ENCODE results near the gene GPR153. TPM values are rescaled to one million over a fixed set of nuclear protein-coding genes. Genes with fewer than 3 reads are reported as not detected.

The GPR153 gene
- total and polyA plus RNA-seq, 2 donors from 2014 or later = 1.1 to 8.6 TPM

DNA sequence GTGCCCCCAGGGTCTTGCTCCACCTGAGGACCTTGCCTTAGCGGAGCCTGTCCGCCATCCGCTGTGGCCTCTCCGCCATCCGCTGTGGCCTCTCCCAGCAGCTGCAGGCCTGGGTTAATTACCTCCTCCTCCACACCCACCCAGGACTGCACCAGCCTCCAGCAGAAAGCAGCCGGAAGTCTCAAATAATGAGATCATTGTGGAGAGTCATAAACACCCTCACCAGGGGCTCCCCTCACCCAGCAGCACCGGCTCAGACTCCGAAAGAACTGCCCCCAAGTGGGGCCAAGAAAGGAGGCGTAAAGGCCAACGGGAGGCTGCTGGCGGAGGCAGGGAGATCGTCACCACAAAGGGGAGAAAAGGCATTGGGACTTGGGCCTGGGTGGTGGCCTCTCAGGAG lies 10.7 kb upstream of the GPR153 start:
- Histone ChIP-seq H3K27me3 (ENCODE audit: control insufficient read depth, insufficient read depth, low read length) (no peaks in the 10 kb centered on the region), H3K27ac (ENCODE audit: low read depth in 2 of 2, low read length in 2 of 2) (no peak overlapping the region), H3K9me3 (ENCODE audit: control insufficient read depth in 2 of 3, insufficient read depth in 1 of 3, low read length in 3 of 3) (no peaks in the 10 kb centered on the region), H3K36me3 (ENCODE audit: control insufficient read depth in 2 of 3, insufficient read depth in 3 of 3, low read length in 3 of 3) (no peaks in the 10 kb centered on the region), H3K9ac (ENCODE audit: low read length in 3 of 3) (no peak overlapping the region), H3K4me3 (ENCODE audit: low read length in 3 of 3) (no peak overlapping the region), H3K4me1 (ENCODE audit: control insufficient read depth in 2 of 3, insufficient read depth in 2 of 3, low read depth in 1 of 3, low read length in 3 of 3) (peaks cover 2 to 18% (median 11%) of the 10 kb centered on the region in 3 donors)
- DNase-seq (peak in 4 of 5 donors; percentile 53 to 77 (median 66)), FAIRE-seq (no peak)
- intact Hi-C loops (cut with DNase I) = no loop called here
- TF ChIP-seq, protein P1, sequence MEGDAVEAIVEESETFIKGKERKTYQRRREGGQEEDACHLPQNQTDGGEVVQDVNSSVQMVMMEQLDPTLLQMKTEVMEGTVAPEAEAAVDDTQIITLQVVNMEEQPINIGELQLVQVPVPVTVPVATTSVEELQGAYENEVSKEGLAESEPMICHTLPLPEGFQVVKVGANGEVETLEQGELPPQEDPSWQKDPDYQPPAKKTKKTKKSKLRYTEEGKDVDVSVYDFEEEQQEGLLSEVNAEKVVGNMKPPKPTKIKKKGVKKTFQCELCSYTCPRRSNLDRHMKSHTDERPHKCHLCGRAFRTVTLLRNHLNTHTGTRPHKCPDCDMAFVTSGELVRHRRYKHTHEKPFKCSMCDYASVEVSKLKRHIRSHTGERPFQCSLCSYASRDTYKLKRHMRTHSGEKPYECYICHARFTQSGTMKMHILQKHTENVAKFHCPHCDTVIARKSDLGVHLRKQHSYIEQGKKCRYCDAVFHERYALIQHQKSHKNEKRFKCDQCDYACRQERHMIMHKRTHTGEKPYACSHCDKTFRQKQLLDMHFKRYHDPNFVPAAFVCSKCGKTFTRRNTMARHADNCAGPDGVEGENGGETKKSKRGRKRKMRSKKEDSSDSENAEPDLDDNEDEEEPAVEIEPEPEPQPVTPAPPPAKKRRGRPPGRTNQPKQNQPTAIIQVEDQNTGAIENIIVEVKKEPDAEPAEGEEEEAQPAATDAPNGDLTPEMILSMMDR (IDR thresholded peaks at IDR 0.05; ENCODE audit: borderline replicate concordance, extremely low read depth, insufficient read depth) = no peak

DNA sequence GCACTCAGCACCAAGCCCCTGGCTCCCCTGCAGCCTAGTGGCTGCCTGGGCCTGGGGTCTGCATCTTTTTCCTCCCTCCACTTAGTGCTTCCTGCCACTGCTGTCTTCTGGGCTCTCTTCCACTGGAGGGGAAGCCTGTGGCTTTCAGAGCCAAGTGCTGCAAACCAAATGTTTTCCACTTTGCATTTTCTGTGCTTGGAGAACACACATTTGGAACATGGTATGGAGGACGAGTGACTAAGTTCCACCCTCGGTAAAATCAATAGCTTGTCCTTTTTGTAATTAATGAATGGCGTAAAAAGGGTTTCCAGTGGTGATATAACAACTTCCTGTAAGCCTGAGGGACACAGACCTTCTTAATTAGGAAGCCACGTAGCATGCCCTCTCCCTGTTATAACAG lies 10.1 kb upstream of the GPR153 start:
- peaks cover under 1 to 13% (median 11%) of the 10 kb centered on the region in 3 donors for H3K4me1 ChIP-seq (ENCODE audit: control insufficient read depth in 2 of 3, insufficient read depth in 2 of 3, low read depth in 1 of 3, low read length in 3 of 3)
- H3K4me3 ChIP-seq (ENCODE audit: low read length in 3 of 3) = no peak overlapping the region
- DNase-seq = no peak
- intact Hi-C loops (cut with DNase I) = no loop called here
- H3K27ac ChIP-seq (ENCODE audit: low read depth in 2 of 2, low read length in 2 of 2) = no peak overlapping the region
- no peaks in the 10 kb centered on the region for H3K27me3 ChIP-seq (ENCODE audit: control insufficient read depth, insufficient read depth, low read length)
- H3K9ac ChIP-seq (ENCODE audit: low read length in 3 of 3) = no peak overlapping the region
- no peaks in the 10 kb centered on the region for H3K9me3 ChIP-seq (ENCODE audit: control insufficient read depth in 2 of 3, insufficient read depth in 1 of 3, low read length in 3 of 3)
- no peak for FAIRE-seq
- TF ChIP-seq, protein P1 (IDR thresholded peaks at IDR 0.05; ENCODE audit: borderline replicate concordance, extremely low read depth, insufficient read depth) = no peak
- H3K36me3 ChIP-seq (ENCODE audit: control insufficient read depth in 2 of 3, insufficient read depth in 3 of 3, low read length in 3 of 3) = no peaks in the 10 kb centered on the region

DNA sequence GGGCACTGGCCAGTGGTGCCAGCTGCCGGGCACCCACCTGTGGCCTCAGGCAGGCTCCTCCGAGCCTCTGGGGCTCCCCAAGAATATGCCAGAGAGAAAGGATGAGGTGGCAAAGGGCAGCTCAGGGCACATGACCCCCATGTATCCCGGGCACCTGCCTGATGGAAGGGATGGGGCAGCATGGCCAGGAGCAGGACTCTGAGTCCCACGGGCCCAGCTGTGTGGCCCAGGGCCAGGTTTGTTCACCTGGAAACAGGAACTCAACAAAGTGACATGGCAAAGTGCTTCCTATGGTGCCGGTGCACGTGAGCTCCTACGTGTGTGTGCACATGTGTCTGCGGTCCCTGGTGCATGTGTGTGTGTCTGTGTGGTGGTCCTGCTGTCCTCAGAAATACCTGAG lies 9.5 kb upstream of the GPR153 start:
- Histone ChIP-seq H3K4me3 (ENCODE audit: low read length in 3 of 3) (no peak overlapping the region), H3K9me3 (ENCODE audit: control insufficient read depth in 2 of 3, insufficient read depth in 1 of 3, low read length in 3 of 3) (no peaks in the 10 kb centered on the region), H3K4me1 (ENCODE audit: control insufficient read depth in 2 of 3, insufficient read depth in 2 of 3, low read depth in 1 of 3, low read length in 3 of 3) (peaks cover 0 to 11% (median 10%) of the 10 kb centered on the region in 3 donors), H3K36me3 (ENCODE audit: control insufficient read depth in 2 of 3, insufficient read depth in 3 of 3, low read length in 3 of 3) (no peaks in the 10 kb centered on the region), H3K9ac (ENCODE audit: low read length in 3 of 3) (no peak overlapping the region), H3K27ac (ENCODE audit: low read depth in 2 of 2, low read length in 2 of 2) (no peak overlapping the region), H3K27me3 (ENCODE audit: control insufficient read depth, insufficient read depth, low read length) (no peaks in the 10 kb centered on the region)
- intact Hi-C loops (cut with DNase I) = no loop called here
- TF ChIP-seq, protein P1 (IDR thresholded peaks at IDR 0.05; ENCODE audit: borderline replicate concordance, extremely low read depth, insufficient read depth) = no peak
- peak in 1 of 5 donors; percentile 64 for DNase-seq
- FAIRE-seq = no peak
